Prostate gland (tissue), 2 donors: ENCODE results near the gene TMPRSS12. TPM values are rescaled to one million over a fixed set of nuclear protein-coding genes. Genes with fewer than 3 reads are reported as not detected.

Experiments
- DNase-seq: peaks from one replicate; pipeline ENCODE4 v3.0.0-alpha.2; 2019; ENCODE audit warnings: low spot score
- H3K27ac ChIP-seq, 2 donors: fragments of 200-600 bp; sonication (generic); 2 replicates each; pipeline ENCODE4 v1.5.1; 2017 to 2019
- H3K27me3 ChIP-seq: fragments of 200-600 bp; sonication (generic); replicated peaks from 2 replicates; pipeline ENCODE4 v1.5.1; 2019; ENCODE audit not compliant: insufficient read depth
- H3K36me3 ChIP-seq, 2 donors: fragments of 200-600 bp; sonication (generic); 1 replicate in 1 of 2; 2 replicates in 1 of 2; pipeline versions ENCODE4 v1.5.1 to v1.8.1; 2017 to 2019
- H3K4me1 ChIP-seq: fragments of 200-600 bp; sonication (generic); replicated peaks from 2 replicates; pipeline ENCODE4 v1.5.1; 2019
- H3K4me3 ChIP-seq, 2 donors: fragments of 200-600 bp; sonication (generic); 2 replicates each; pipeline ENCODE4 v1.5.1; 2017 to 2019
- H3K9me3 ChIP-seq: fragments of 200-600 bp; sonication (generic); 2 replicates; pipeline ENCODE4 v1.5.1; 2017
- CTCF ChIP-seq, 4 experiments: fragments of 200-600 bp in 2 of 4; fragments of 450-650 bp in 2 of 4; sonication (generic) in 2 of 4; IDR thresholded peaks; 1 replicate in 3 of 4; 2 replicates in 1 of 4; pipeline ENCODE4 v1.5.1; 2016 to 2019; ENCODE audit warnings: antibody characterized with exemption in 4 of 4, mild to moderate bottlenecking in 2 of 4, moderate library complexity in 2 of 4
- POLR2A ChIP-seq: fragments of 450-650 bp; IDR thresholded peaks from one replicate; pipeline ENCODE4 v1.6.1; 2016; ENCODE audit warnings: antibody characterized with exemption, mild to moderate bottlenecking
- POLR2AphosphoS5 ChIP-seq: sonication (generic); formaldehyde crosslinking; IDR thresholded peaks from one replicate; pipeline ENCODE4 v1.6.1; 2017; ENCODE audit warnings: antibody characterized with exemption
- WGBS: methylation state at CpG from one replicate; pipeline ENCODE4 v1.1.5; 2018; 5-methylcytosine and 5-hydroxymethylcytosine counted together
- intact Hi-C: fragments of 100-400 bp; cut with DNase I; formaldehyde crosslinking; loops from one replicate; pipeline ENCODE4 v1.14.2; 2022
- total RNA-seq, 2 donors: library from RNA; depleted of rRNA; stranded (reverse); fragments of >200 nt; gene quantifications; one replicate each; pipeline ENCODE4 v1.1.0, GENCODE V29; 2016

The TMPRSS12 gene
- total RNA-seq, 2 donors from 2014 or later: 0.68 to 1.2 TPM

GRCh38 chr12:50918584-50919316 is 76.0 kb downstream of the TMPRSS12 start:
- Histone ChIP-seq H3K4me3 (no peak overlapping the region), H3K36me3 (no peaks in the 10 kb centered on the region), H3K27ac (no peak overlapping the region), H3K27me3 (no peaks in the 10 kb centered on the region), H3K9me3 (no peaks in the 10 kb centered on the region), H3K4me1 (peaks cover 3% of the 10 kb centered on the region)
- TF ChIP-seq CTCF (IDR thresholded peaks at IDR 0.05) (no peak), POLR2AphosphoS5 (no peak), POLR2A (no peak)
- intact Hi-C loops: no loop called here
- 77% methylated on average over 5 of the region's 5 CpGs for WGBS
- DNase-seq: no peak

- Histone ChIP-seq H3K27me3 (no peaks in the 10 kb centered on the region), H3K4me1 (peaks cover 5% of the 10 kb centered on the region), H3K4me3 (no peak overlapping the region), H3K9me3 (no peaks in the 10 kb centered on the region), H3K27ac (peak overlapping the region; percentile 82 to 83), H3K36me3 (no peaks in the 10 kb centered on the region)
- TF ChIP-seq POLR2AphosphoS5: peak; percentile 56
- no peak for TF ChIP-seq POLR2A
- intact Hi-C loops: loop anchor here (10.0 kb wide), 1 partner anchor 98 kb away; no protein-coding TSS in a partner anchor
- DNase-seq: no peak
- WGBS: 14% methylated on average over 3 of the region's 3 CpGs
These were observed 80.1 kb downstream of the TMPRSS12 start for GRCh38 chr12:50922820-50923219.

GRCh38 chr12:50923361-50924130 is 80.8 kb downstream of the TMPRSS12 start:
- DNase-seq: no peak
- peak overlapping the region; percentile 66 to 68 for H3K4me3 ChIP-seq
- TF ChIP-seq CTCF (IDR thresholded peaks at IDR 0.05) (no peak), POLR2AphosphoS5 (no peak), POLR2A (no peak)
- intact Hi-C loops: loop anchor here (10.0 kb wide), 1 partner anchor 99 kb away; no protein-coding TSS in a partner anchor
- H3K9me3 ChIP-seq: no peaks in the 10 kb centered on the region
- H3K27me3 ChIP-seq: no peaks in the 10 kb centered on the region
- 18% methylated on average over 8 of the region's 8 CpGs for WGBS
- H3K36me3 ChIP-seq: no peaks in the 10 kb centered on the region
- H3K27ac ChIP-seq: peak overlapping the region; percentile 82 to 83
- H3K4me1 ChIP-seq: peaks cover 5% of the 10 kb centered on the region

GRCh38 chr12:50924131-50924438 is 81.4 kb downstream of the TMPRSS12 start:
- no peaks in the 10 kb centered on the region for H3K9me3 ChIP-seq
- H3K27ac ChIP-seq: peak overlapping the region; percentile 82 to 83
- TF ChIP-seq POLR2AphosphoS5 (no peak), POLR2A (no peak), CTCF (IDR thresholded peaks at IDR 0.05) (no peak)
- H3K27me3 ChIP-seq: no peaks in the 10 kb centered on the region
- H3K4me1 ChIP-seq: peaks cover 5% of the 10 kb centered on the region
- no peaks in the 10 kb centered on the region for H3K36me3 ChIP-seq
- intact Hi-C loops: loop anchor here (10.0 kb wide), 1 partner anchor 99 kb away; no protein-coding TSS in a partner anchor
- H3K4me3 ChIP-seq: peak overlapping the region; percentile 66 to 68
- DNase-seq: no peak
- WGBS: under 1% methylated on average over 4 of the region's 4 CpGs
